Ascending aorta (tissue), 2 donors: ENCODE measurements around the gene CASD1. TPM values are rescaled to one million over a fixed set of nuclear protein-coding genes. Genes with fewer than 3 reads are reported as not detected.

Experiments
- DNase-seq, 2 donors: peaks; one replicate each; pipeline ENCODE4 v3.0.0-alpha.2; 2019; ENCODE audit warnings: low spot score in 2 of 2
- H3K27ac ChIP-seq, 2 donors: fragments of 200-600 bp; sonication (generic); one replicate each; pipeline ENCODE4 v1.5.1; 2016 to 2017; ENCODE audit warnings: mild to moderate bottlenecking in 1 of 2
- H3K27me3 ChIP-seq: fragments of 200-600 bp; sonication (generic); one replicate; pipeline ENCODE4 v1.5.1; 2017
- H3K36me3 ChIP-seq, 2 donors: fragments of 200-600 bp; sonication (generic); one replicate each; pipeline ENCODE4 v1.5.1; 2016
- H3K4me1 ChIP-seq, 2 donors: fragments of 200-600 bp; sonication (generic); one replicate each; pipeline ENCODE4 v1.5.1; 2016 to 2017; ENCODE audit warnings: mild to moderate bottlenecking in 1 of 2
- H3K4me3 ChIP-seq, 2 donors: fragments of 200-600 bp; sonication (generic); one replicate each; pipeline ENCODE4 v1.5.1; 2016 to 2017; ENCODE audit warnings: mild to moderate bottlenecking in 1 of 2
- H3K9me3 ChIP-seq, 2 donors: fragments of 200-600 bp; sonication (generic); one replicate each; pipeline ENCODE4 v1.5.1; 2016
- CTCF ChIP-seq, 3 experiments: fragments of 200-600 bp in 2 of 3; fragments of 450-650 bp in 1 of 3; sonication (generic) in 2 of 3; IDR thresholded peaks; one replicate each; pipeline ENCODE4 v1.5.1; 2016 to 2019; ENCODE audit warnings: antibody characterized with exemption in 3 of 3, mild to moderate bottlenecking in 1 of 3, moderate library complexity in 1 of 3
- intact Hi-C: fragments of 100-400 bp; cut with DNase I; formaldehyde crosslinking; loops from one replicate; pipeline ENCODE4 v1.15.1; 2023
- total RNA-seq: library from RNA; depleted of rRNA; stranded (reverse); fragments of >200 nt; gene quantifications from one replicate; pipeline ENCODE4 v1.1.0, GENCODE V29; 2016

CASD1 gene
- total RNA-seq, 1 donor from 2014 or later = 3.1 TPM

GRCh38 chr7:94580601-94581000 lies 71.0 kb downstream of the CASD1 start:
- Histone ChIP-seq H3K9me3 (peaks cover 2 to 10% of the 10 kb centered on the region in 2 donors), H3K4me3 (no peak overlapping the region), H3K27ac (no peak overlapping the region), H3K4me1 (no peaks in the 10 kb centered on the region), H3K27me3 (no peaks in the 10 kb centered on the region), H3K36me3 (no peaks in the 10 kb centered on the region)
- TF ChIP-seq CTCF (IDR thresholded peaks at IDR 0.05) = no peak
- intact Hi-C loops = no loop called here
- DNase-seq = no peak

- Histone ChIP-seq H3K27ac (no peak overlapping the region), H3K9me3 (no peaks in the 10 kb centered on the region), H3K4me3 (no peak overlapping the region), H3K4me1 (no peaks in the 10 kb centered on the region), H3K27me3 (no peaks in the 10 kb centered on the region), H3K36me3 (no peaks in the 10 kb centered on the region)
- intact Hi-C loops = no loop called here
- DNase-seq = no peak
- no peak for TF ChIP-seq CTCF (IDR thresholded peaks at IDR 0.05)
These were observed 74.5 kb downstream of the CASD1 start for GRCh38 chr7:94584113-94584512.

GRCh38 chr7:94588075-94588474 lies 78.5 kb downstream of the CASD1 start:
- H3K9me3 ChIP-seq = no peaks in the 10 kb centered on the region
- no peak overlapping the region for H3K4me3 ChIP-seq
- no peaks in the 10 kb centered on the region for H3K36me3 ChIP-seq
- H3K4me1 ChIP-seq = no peaks in the 10 kb centered on the region
- no peaks in the 10 kb centered on the region for H3K27me3 ChIP-seq
- TF ChIP-seq CTCF (IDR thresholded peaks at IDR 0.05) = no peak
- no peak overlapping the region for H3K27ac ChIP-seq
- intact Hi-C loops = no loop called here
- no peak for DNase-seq

GRCh38 chr7:94590526-94591162 lies 81.0 kb downstream of the CASD1 start:
- DNase-seq = no peak
- Histone ChIP-seq H3K36me3 (no peaks in the 10 kb centered on the region), H3K27ac (no peak overlapping the region), H3K27me3 (no peaks in the 10 kb centered on the region), H3K4me1 (no peaks in the 10 kb centered on the region), H3K9me3 (no peaks in the 10 kb centered on the region), H3K4me3 (no peak overlapping the region)
- TF ChIP-seq CTCF (IDR thresholded peaks at IDR 0.05) = no peak
- intact Hi-C loops = no loop called here

GRCh38 chr7:94591176-94591575 lies 81.6 kb downstream of the CASD1 start:
- no peak overlapping the region for H3K27ac ChIP-seq
- intact Hi-C loops = no loop called here
- H3K27me3 ChIP-seq = no peaks in the 10 kb centered on the region
- no peaks in the 10 kb centered on the region for H3K4me1 ChIP-seq
- H3K4me3 ChIP-seq = no peak overlapping the region
- no peaks in the 10 kb centered on the region for H3K36me3 ChIP-seq
- H3K9me3 ChIP-seq = no peaks in the 10 kb centered on the region
- no peak for TF ChIP-seq CTCF (IDR thresholded peaks at IDR 0.05)
- DNase-seq = no peak

GRCh38 chr7:94594882-94595281 lies 85.3 kb downstream of the CASD1 start:
- Histone ChIP-seq H3K27ac (no peak overlapping the region), H3K4me3 (no peak overlapping the region), H3K4me1 (no peaks in the 10 kb centered on the region), H3K9me3 (no peaks in the 10 kb centered on the region), H3K27me3 (no peaks in the 10 kb centered on the region), H3K36me3 (peaks cover 6 to 9% of the 10 kb centered on the region in 2 donors)
- intact Hi-C loops = no loop called here
- TF ChIP-seq CTCF (IDR thresholded peaks at IDR 0.05) = no peak
- DNase-seq = no peak
